ENCODE measurements around the gene PTP4A2. TPM values are rescaled to one million over a fixed set of nuclear protein-coding genes. Genes with fewer than 3 reads are reported as not detected.

Gene PTP4A2
- total RNA-seq, 4 donors from 2014 or later: 127 to 184 (median 159) TPM

- TF ChIP-seq, protein P1, sequence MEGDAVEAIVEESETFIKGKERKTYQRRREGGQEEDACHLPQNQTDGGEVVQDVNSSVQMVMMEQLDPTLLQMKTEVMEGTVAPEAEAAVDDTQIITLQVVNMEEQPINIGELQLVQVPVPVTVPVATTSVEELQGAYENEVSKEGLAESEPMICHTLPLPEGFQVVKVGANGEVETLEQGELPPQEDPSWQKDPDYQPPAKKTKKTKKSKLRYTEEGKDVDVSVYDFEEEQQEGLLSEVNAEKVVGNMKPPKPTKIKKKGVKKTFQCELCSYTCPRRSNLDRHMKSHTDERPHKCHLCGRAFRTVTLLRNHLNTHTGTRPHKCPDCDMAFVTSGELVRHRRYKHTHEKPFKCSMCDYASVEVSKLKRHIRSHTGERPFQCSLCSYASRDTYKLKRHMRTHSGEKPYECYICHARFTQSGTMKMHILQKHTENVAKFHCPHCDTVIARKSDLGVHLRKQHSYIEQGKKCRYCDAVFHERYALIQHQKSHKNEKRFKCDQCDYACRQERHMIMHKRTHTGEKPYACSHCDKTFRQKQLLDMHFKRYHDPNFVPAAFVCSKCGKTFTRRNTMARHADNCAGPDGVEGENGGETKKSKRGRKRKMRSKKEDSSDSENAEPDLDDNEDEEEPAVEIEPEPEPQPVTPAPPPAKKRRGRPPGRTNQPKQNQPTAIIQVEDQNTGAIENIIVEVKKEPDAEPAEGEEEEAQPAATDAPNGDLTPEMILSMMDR (IDR thresholded peaks at IDR 0.05): no peak
- TF ChIP-seq EP300 (IDR thresholded peaks at IDR 0.05) (no peak), POLR2A (IDR thresholded peaks at IDR 0.05) (no peak)
- 82 to 84% methylated on average over 7 of the region's 7 CpGs for WGBS, 2 donors
Measured at GRCh38 chr1:31867546-31867945, 70.6 kb downstream of the PTP4A2 start.

GRCh38 chr1:31866450-31867032 lies 71.6 kb downstream of the PTP4A2 start:
- Histone ChIP-seq H3K36me3 (no peaks in the 10 kb centered on the region), H3K4me1 (no peaks in the 10 kb centered on the region), H3K27ac (no peak overlapping the region), H3K4me3 (no peak overlapping the region), H3K9me3 (peaks cover 0 to 4% (median 0%) of the 10 kb centered on the region in 4 donors), H3K27me3 (peaks cover 0 to 6% of the 10 kb centered on the region in 2 donors)
- 42 to 50% methylated on average over 5 of the region's 5 CpGs for WGBS, 2 donors
- TF ChIP-seq POLR2A (IDR thresholded peaks at IDR 0.05): no peak
- TF ChIP-seq, protein P1 (IDR thresholded peaks at IDR 0.05): no peak
- DNase-seq (ENCODE audit: low spot score in 2 of 2): no peak

More at GRCh38 chr1:31867546-31867945, 70.6 kb downstream of the PTP4A2 start:
- H3K4me3 ChIP-seq: no peak overlapping the region
- no peaks in the 10 kb centered on the region for H3K4me1 ChIP-seq
- H3K36me3 ChIP-seq: no peaks in the 10 kb centered on the region
- no peak overlapping the region for H3K27ac ChIP-seq
- no peak for DNase-seq (ENCODE audit: low spot score in 2 of 2)
- peaks cover 0 to 4% (median 0%) of the 10 kb centered on the region in 4 donors for H3K9me3 ChIP-seq
- peaks cover 0 to 6% of the 10 kb centered on the region in 2 donors for H3K27me3 ChIP-seq

DNA sequence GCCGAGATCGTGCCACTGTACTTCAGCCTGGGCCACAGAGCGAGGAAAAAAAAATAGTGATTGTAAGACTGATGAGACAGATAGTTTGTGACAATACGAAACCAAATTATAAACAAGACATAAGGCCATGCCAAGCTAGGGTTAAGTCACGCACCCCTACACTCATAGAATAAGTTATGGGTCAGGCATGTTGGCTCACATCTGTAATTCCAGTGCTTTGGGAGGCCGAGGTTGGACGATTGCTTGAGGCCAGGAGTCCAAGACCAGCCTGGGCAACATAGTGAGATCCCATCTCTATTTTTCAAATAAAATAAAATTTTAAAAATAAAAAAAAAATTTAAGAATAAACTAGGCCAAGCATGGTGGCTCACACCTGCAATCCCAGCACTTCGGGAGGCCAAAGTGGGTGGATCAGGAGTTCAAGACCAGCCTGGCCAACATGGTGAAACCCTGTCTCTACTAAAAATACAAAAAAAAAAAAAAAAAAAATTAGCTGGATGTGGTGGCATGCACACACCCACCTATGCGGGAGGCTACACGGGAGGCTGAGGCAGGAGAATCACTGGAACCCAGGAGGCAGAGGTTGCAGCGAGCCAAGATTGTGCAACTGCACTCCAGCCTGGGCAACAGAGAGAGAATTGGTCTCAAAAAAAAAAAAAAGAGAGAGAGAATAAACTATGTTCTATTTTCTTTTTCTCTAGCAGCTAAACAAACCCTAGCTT lies 72.3 kb downstream of the PTP4A2 start:
- Histone ChIP-seq H3K9me3 (peaks cover 0 to 4% (median 0%) of the 10 kb centered on the region in 4 donors), H3K4me3 (no peak overlapping the region), H3K36me3 (no peaks in the 10 kb centered on the region), H3K27me3 (peaks cover 0 to 6% of the 10 kb centered on the region in 2 donors), H3K4me1 (no peaks in the 10 kb centered on the region), H3K27ac (no peak overlapping the region)
- WGBS, 2 donors: 90 to 91% methylated on average over 11 of the region's 11 CpGs
- DNase-seq (ENCODE audit: low spot score in 2 of 2): no peak
- TF ChIP-seq EP300 (IDR thresholded peaks at IDR 0.05) (no peak), POLR2A (IDR thresholded peaks at IDR 0.05) (no peak)
- TF ChIP-seq, protein P1 (IDR thresholded peaks at IDR 0.05): no peak

DNA sequence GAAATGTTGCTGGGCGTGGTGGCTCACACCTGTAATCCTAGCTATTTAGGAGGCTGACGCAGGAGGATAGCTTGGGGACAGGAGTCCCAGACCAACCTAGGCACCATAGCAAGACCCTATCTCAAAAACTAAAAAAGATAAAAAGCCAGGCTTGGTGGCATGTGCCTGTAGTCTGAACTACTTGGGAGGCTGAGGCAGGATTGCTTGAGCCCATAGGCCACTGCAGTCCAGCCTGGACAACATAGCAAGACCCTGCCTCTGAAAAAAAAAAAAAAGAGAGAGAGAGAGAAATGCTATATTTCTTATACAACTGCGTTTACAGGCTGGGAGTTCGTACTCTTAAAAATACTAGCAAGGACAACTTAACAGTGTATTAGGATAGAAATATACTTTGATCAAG lies 76.1 kb downstream of the PTP4A2 start:
- H3K4me1 ChIP-seq: no peaks in the 10 kb centered on the region
- H3K36me3 ChIP-seq: no peaks in the 10 kb centered on the region
- 93 to 95% methylated on average over 4 of the region's 4 CpGs for WGBS, 2 donors
- no peak overlapping the region for H3K27ac ChIP-seq
- no peak overlapping the region for H3K4me3 ChIP-seq
- TF ChIP-seq EP300 (IDR thresholded peaks at IDR 0.05) (no peak), POLR2A (IDR thresholded peaks at IDR 0.05) (no peak)
- TF ChIP-seq, protein P1 (IDR thresholded peaks at IDR 0.05): no peak
- DNase-seq (ENCODE audit: low spot score in 2 of 2): no peak
- peaks cover 0 to 4% (median 0%) of the 10 kb centered on the region in 4 donors for H3K9me3 ChIP-seq
- H3K27me3 ChIP-seq: no peaks in the 10 kb centered on the region

GRCh38 chr1:31861346-31861745 lies 76.8 kb downstream of the PTP4A2 start:
- Histone ChIP-seq H3K27me3 (no peaks in the 10 kb centered on the region), H3K4me1 (no peaks in the 10 kb centered on the region), H3K9me3 (peaks cover 0 to 4% (median 0%) of the 10 kb centered on the region in 4 donors), H3K36me3 (no peaks in the 10 kb centered on the region), H3K27ac (no peak overlapping the region), H3K4me3 (no peak overlapping the region)
- TF ChIP-seq POLR2A (IDR thresholded peaks at IDR 0.05): no peak
- TF ChIP-seq, protein P1 (IDR thresholded peaks at IDR 0.05): peak in 1 of 5 experiments; percentile 7
- no peak for DNase-seq (ENCODE audit: low spot score in 2 of 2)
- 83 to 85% methylated on average over 5 of the region's 5 CpGs for WGBS, 2 donors

All from tibial nerve (tissue), 4 donors.